Nucleus accumbens (tissue), 56 donors: ENCODE data around the gene FGFR3.
A peak's percentile ranks its signal among the peaks of the same experiment; 100 is the strongest.

Experiments
- DNase-seq, 56 donors: peaks; one replicate each; lab custom pipeline; 2025; lab: John Stamatoyannopoulos, UW

The FGFR3 gene

DNA sequence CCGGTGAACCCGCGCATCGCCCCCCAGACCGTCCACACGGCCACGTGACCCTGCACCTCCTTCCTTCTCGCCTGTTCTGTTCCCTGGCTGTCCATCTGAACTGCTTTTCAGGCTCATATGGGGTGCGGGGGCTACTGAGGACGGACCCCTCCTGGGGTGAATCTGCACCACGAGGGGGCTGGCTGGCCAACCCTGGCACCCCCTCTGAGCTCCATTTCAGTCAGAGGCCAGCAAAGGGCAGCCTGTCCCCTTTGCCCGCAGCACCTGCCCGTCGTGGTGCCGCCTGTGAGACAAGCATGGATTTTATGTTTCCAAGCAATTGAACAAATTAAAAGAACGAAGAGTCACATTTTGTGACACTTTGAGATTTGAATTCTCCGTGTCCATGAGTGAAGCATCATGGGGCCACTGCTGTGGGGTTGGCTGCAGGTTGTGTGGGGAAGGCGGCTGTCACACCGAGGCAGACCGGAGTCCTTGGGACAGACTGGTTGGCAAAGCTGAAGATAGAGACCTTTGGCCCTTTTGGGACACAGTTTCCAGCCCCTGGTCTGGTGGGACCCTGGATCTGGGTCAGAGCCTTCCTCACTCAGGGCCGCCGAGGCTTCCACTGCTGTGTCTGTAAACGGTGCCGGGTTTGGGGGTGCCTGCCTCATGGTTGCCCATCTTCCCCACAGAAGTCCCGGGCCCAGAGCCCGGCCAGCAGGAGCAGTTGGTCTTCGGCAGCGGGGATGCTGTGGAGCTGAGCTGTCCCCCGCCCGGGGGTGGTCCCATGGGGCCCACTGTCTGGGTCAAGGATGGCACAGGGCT lies 5.7 kb downstream of the FGFR3 start:
- no peak for DNase-seq

DNA sequence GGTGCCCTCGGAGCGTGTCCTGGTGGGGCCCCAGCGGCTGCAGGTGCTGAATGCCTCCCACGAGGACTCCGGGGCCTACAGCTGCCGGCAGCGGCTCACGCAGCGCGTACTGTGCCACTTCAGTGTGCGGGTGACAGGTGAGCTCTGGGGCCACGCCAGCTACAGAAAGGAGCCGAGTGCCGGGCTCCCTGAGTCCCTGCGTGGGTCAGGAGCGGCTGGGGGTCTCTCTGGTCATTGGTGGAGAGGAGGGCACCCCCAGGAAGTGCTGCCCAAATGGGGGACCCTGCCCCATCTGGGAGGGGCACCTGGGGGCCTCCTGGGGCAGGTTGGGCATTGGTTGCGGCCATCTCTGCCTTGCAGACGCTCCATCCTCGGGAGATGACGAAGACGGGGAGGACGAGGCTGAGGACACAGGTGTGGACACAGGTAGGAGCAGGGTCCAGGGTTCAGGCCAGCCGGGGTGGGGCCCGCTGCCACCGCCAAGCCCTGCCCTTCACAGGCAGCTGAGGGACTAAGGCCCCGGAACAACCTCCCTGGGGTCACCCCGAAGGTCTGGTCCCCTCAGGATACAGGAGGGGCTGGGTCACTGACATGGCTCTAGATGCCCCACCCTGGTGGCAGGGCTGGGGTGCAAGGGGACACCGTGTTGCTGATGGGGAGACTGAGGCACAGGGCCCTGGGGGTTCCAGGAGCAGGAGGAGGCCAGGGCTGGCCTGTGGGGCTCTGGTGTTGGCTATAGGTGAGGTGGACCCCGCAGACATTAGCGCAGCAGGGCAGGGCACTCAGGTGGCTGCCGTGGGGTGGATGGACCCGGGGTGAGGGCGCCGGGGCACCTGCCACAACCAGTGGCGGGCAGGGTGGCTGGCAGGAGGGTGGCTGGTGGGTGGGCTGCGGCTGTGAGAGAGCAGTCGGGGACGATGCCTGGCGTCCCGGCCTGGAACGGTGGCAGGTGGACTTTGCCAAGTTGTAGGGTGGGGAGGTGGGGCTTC lies 6.6 kb downstream of the FGFR3 start:
- no peak for DNase-seq

DNA sequence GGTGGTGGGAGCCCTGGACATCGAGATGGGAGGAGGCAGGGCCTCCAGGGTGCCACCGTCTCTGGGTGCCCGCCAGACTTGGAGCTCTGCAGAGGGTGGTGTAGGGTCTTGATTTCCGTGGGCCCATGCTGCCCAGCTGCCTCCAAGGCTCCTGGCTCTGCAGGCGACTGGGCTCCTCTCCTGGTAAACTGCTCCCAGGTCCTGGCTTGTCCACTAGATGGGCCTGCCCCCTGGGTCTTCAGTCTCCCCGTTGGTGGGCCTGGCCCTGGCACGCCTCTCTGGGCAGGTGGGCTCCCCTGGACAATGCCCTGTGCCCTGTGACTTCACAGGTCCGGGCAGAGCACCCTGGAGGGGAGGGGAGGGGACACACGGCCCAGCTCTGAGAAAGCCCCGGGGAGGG lies 7.7 kb downstream of the FGFR3 start:
- no peak for DNase-seq

DNA sequence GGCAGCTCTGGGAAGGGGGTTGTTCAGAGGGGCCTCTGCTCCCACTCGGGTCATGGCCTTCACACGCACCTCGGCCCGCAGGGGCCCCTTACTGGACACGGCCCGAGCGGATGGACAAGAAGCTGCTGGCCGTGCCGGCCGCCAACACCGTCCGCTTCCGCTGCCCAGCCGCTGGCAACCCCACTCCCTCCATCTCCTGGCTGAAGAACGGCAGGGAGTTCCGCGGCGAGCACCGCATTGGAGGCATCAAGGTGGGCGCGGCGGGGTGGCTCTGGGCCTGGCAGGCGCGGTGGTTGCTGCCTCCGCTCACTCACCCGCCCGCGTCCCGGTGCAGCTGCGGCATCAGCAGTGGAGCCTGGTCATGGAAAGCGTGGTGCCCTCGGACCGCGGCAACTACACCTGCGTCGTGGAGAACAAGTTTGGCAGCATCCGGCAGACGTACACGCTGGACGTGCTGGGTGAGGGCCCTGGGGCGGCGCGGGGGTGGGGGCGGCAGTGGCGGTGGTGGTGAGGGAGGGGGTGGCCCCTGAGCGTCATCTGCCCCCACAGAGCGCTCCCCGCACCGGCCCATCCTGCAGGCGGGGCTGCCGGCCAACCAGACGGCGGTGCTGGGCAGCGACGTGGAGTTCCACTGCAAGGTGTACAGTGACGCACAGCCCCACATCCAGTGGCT lies 8.3 kb downstream of the FGFR3 start:
- no peak for DNase-seq

DNA sequence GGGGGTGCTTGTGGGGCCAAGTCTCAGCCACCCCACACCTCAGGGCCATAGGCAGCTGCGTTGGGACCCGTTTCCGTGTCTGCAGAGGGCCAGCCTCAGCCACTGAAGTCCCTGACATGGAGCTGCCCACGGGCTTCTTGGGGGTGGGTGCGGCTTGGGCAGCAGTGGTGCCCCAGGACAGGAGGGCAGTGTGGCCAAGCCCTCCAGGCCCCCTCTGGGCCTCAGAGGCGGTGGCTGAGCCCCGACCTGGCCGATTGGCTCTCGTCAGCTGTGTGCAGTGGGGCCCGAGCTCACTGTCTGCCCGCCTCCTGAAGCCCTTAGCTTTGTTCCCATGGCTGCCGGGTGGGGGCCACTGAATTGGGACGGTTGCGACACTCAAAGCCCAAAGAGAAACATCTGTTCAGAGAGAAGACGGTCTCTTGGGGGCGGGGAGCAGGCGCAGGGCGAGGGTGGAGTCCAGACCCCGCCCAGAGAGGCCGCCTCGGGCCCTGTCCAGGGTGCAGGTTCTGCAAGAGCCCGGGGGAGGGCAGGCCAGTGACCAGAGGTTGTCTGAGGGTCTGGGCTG lies 9.1 kb downstream of the FGFR3 start:
- DNase-seq: no peak

DNA sequence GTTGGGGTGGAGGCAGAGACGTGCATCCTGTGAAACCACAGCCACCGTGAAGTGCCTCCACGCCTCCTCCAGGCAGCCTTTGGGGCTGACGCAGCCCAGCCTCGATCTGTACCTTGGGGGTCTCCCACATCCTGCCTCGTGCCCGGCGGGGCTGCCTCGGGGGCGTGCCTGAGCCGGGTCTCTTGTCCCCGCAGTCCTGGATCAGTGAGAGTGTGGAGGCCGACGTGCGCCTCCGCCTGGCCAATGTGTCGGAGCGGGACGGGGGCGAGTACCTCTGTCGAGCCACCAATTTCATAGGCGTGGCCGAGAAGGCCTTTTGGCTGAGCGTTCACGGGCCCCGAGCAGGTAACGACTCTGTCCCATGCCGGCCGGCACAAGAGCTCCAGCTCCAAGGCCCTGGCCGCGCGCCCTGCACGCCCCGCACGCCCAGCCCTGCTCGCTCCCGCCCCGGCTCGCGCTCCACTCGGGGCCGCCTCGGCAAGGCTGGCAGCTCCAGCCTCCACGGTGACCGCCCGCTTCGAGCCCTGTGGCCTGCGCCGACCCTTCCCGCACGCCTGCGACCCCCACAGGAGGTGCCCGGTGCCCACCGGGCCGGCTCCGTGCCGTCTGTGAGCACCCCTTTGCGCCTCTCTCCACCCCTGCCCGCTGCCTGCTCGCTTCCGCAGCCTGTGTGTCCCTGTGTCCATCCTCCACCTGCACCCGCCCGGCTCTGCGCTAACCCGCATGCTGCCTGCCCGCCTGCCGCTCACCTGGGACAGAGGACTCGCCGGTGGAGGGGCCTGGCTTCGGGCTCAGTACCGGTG lies 9.8 kb downstream of the FGFR3 start:
- DNase-seq: no peak

DNA sequence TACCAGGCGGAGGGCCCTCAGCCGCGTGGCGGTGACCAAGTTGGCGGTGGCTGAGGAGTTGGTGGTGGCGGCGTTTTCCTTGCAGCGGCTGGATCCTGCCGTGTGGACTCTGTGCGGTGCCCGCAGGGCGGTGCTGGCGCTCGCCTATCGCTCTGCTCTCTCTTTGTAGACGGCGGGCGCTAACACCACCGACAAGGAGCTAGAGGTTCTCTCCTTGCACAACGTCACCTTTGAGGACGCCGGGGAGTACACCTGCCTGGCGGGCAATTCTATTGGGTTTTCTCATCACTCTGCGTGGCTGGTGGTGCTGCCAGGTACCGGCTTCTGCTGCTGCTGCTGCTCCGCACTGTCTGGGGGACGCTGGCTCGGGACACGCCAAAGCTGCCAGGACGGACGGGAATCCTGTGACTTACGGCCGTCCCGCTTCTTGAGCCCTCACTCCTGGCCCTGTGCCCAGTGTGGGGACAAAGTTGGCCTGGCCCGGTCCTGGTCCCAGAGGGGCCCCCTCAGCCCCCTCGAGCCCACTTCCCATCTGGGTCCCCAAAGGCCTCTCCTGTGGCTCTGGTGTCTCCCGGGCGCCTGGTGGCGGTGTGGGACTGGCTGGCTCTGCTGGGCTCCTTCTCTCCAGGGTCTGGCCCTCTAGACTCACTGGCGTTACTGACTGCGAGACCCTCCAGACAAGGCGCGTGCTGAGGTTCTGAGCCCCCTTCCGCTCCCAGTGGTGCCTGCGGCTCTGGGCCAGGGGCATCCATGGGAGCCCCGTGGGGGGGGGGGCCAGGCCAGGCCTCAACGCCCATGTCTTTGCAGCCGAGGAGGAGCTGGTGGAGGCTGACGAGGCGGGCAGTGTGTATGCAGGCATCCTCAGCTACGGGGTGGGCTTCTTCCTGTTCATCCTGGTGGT lies 10.7 kb downstream of the FGFR3 start:
- DNase-seq: no peak

DNA sequence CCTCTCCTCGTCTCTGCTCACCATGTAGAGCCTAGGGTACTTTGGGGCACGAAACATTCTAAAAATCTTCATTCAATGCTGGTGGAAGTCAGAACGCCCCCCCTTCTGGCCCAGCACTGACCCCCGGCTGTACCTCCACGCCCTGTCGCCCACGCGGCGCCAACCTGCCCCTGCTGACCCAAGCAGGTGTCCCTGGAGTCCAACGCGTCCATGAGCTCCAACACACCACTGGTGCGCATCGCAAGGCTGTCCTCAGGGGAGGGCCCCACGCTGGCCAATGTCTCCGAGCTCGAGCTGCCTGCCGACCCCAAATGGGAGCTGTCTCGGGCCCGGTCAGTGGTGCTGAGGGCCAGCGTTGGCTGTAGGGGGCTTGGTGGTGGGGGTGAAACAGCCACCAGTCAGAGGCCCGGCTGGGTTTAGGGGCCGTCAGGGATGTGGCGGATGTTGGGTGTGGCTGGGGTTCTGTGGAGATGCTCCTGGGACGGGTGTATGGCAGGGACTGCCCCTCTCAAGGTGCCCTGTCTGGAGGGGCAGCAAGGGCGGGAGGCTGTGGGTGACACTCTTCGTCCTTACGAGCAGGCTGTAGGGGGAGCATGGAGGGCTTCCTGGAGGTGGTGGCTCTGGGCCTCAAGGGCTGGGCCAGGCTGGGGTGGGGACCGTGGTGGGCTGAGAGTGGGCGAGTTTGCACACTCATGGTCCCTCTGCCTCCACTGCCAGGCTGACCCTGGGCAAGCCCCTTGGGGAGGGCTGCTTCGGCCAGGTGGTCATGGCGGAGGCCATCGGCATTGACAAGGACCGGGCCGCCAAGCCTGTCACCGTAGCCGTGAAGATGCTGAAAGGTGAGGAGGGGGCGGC lies 11.8 kb downstream of the FGFR3 start:
- no peak for DNase-seq

DNA sequence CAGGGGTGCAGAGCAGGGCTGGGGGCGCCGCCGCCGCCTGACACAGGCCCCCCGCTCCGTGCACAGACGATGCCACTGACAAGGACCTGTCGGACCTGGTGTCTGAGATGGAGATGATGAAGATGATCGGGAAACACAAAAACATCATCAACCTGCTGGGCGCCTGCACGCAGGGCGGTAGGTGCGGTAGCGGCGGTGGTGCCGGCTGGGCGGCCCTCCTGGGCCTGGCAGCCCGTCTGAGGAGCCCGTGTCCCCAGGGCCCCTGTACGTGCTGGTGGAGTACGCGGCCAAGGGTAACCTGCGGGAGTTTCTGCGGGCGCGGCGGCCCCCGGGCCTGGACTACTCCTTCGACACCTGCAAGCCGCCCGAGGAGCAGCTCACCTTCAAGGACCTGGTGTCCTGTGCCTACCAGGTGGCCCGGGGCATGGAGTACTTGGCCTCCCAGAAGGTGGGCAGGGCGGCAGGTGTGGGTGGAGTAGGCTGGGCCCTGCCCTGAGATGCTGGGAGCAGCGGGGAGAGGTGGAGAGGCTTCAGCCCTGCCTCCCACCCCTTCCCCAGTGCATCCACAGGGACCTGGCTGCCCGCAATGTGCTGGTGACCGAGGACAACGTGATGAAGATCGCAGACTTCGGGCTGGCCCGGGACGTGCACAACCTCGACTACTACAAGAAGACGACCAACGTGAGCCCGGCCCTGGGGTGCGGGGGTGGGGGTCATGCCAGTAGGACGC lies 12.6 kb downstream of the FGFR3 start:
- DNase-seq: no peak

DNA sequence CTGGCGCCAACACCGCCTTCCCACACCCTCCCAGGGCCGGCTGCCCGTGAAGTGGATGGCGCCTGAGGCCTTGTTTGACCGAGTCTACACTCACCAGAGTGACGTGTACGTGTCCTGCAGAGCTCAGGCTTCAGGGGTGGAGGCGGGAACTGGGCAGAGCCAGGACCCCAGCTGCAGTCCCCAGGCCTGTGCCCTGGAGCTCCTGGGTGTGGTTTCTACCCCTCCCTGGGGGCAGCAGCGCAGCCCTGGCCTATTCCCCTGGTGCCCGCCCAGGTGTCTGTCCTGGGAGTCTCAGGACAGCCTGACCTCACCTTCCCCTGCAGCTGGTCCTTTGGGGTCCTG lies 13.1 kb downstream of the FGFR3 start:
- DNase-seq: no peak

DNA sequence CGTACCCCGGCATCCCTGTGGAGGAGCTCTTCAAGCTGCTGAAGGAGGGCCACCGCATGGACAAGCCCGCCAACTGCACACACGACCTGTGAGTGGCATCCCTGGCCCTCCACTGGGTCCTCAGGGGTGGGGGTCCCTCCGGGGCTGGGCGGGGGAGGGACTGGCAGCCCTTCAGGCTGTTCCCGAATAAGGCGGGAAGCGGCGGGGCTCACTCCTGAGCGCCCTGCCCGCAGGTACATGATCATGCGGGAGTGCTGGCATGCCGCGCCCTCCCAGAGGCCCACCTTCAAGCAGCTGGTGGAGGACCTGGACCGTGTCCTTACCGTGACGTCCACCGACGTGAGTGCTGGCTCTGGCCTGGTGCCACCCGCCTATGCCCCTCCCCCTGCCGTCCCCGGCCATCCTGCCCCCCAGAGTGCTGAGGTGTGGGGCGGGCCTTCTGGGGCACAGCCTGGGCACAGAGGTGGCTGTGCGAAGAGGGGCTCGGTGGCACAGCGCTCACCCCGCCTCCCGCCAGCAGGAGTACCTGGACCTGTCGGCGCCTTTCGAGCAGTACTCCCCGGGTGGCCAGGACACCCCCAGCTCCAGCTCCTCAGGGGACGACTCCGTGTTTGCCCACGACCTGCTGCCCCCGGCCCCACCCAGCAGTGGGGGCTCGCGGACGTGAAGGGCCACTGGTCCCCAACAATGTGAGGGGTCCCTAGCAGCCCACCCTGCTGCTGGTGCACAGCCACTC lies 13.7 kb downstream of the FGFR3 start:
- DNase-seq: no peak

DNA sequence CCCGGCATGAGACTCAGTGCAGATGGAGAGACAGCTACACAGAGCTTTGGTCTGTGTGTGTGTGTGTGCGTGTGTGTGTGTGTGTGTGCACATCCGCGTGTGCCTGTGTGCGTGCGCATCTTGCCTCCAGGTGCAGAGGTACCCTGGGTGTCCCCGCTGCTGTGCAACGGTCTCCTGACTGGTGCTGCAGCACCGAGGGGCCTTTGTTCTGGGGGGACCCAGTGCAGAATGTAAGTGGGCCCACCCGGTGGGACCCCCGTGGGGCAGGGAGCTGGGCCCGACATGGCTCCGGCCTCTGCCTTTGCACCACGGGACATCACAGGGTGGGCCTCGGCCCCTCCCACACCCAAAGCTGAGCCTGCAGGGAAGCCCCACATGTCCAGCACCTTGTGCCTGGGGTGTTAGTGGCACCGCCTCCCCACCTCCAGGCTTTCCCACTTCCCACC lies 14.3 kb downstream of the FGFR3 start:
- no peak for DNase-seq

DNA sequence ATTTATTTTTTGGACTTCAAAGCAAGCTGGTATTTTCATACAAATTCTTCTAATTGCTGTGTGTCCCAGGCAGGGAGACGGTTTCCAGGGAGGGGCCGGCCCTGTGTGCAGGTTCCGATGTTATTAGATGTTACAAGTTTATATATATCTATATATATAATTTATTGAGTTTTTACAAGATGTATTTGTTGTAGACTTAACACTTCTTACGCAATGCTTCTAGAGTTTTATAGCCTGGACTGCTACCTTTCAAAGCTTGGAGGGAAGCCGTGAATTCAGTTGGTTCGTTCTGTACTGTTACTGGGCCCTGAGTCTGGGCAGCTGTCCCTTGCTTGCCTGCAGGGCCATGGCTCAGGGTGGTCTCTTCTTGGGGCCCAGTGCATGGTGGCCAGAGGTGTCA lies 15.3 kb downstream of the FGFR3 start:
- no peak for DNase-seq

DNA sequence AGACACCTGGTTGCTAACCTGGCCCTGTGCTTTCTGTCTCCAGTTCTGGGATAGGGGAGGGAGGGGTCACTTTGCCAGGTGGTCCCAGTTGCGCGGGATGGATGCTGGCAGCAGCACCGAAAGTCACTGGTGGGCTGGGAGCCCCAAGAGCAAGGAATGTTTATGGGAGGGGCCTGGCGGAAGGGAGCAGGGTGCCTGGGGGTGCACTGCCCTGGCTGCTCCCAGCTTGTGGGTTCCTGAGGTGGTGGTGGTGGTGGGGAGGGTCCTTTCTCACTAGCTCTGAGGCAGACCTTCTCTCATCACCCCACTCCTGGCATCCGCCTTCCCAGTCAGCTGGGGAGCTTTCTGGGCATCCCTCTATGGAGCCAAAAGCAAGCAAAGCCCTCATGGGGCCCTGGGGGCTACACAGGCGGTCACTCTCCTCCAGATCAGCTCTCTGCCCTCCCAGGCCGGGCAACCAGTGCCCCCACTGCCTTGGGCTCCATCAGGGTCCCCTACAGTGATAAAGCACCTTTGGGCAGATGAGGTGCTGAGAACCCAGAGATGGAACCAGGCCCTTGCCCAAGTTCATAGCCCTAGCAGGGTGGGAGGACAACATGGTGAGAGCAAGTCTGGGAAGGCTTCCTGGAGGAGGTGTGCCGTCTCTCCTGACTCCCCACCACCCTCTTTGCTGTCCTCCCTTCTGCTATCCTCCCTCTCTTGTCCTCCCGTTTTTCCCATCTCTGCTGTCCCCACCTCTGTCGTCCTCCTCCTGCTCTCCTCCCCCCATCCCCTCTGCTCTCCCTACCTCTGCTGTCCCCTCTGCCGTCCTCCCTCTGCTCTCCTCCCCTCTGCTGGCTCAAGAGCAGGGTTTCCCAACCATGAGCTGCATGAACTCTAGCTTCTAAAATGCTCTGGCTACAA lies 16.0 kb downstream of the FGFR3 start:
- DNase-seq: no peak

DNA sequence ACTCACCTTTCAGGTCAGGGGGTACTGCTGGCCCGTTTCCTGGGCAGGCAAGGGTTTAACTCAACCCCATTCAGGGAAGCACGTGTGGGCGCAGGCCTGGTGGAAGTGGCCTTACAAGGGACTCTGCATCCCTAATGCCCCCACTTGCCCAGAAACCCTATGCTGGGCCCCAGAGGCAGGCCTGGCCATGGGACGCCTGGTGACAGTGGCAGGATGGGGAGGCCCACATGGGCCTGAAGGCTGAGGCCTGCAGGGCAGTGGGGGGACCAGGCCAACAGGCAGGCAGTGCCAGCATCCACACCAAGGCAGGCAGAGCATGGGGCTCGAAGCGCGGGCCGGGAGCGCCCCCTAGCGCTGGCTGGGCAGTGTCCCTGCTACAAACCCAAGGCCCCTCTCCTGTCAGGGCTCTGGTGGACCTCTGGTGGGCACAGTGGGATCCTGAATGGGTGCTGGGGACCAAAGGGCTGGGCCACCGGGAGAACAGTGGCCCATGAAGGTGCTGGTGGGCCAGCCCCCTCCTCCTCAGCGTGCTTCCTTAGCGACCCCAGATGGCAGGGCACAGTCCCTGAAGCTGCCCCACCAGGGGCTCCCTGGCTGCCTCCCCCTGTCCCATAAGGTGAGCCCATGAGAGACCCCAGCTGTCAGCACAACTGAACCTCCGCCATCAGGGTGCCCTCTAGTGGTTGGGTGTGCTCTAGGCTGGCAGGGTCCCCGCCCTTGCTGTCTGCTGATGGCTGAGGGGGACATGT lies 16.8 kb downstream of the FGFR3 start:
- peak in 52 of 56 donors; percentile 18 to 86 (median 64) for DNase-seq
